SW480 (cell line): ENCODE measurements around the gene NUDT2.

ENCODE experiments used
- DNase-seq: peaks from one replicate; pipeline ENCODE4 v3.0.0-alpha.2; 2016; ENCODE audit warnings: low spot score

Gene NUDT2

DNA sequence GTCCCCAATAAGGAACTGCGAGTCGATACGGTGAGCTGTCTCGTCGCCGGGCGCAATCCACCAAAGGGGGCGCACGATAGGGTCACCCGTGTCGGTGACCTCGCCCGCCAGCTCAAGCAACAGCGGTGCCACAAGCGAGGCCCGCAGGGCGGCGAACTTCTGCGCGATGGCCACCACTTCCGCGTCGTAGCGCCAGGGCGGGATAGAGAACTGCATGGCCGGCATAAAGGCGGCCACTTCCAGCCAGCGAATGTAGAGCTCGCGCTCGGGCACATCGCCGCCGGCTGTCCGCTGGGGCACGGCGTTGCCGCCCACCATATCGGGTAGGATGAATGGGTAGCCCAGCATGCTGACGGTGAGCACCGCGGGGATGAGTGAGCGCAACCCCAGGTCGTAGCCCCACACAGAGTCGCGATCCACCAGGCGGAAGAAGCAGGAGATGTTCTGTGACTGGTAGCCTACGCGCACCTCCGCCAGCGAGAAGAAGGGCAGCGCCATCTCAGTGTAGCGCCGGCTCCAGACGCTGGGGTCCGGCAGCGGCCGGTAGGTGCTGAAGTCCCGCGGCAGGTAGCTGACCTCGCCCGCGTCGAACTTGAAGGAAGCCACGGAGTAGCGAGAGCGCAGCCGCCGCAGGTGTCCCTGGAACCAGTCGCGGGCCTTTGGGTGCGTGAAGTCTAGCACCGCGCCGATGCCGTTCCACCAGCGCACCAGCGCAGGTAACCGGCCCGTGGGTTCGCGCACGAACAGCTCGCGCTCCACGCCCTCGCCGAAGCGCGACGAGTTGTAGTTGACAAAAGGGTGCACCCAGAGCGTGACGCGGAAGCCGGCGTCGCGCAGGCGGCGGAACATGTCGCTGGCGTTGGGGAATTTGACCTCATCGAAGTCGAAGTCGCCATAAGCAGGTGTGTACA lies 41.9 kb downstream of the NUDT2 start:
- DNase-seq, result no peak

DNA sequence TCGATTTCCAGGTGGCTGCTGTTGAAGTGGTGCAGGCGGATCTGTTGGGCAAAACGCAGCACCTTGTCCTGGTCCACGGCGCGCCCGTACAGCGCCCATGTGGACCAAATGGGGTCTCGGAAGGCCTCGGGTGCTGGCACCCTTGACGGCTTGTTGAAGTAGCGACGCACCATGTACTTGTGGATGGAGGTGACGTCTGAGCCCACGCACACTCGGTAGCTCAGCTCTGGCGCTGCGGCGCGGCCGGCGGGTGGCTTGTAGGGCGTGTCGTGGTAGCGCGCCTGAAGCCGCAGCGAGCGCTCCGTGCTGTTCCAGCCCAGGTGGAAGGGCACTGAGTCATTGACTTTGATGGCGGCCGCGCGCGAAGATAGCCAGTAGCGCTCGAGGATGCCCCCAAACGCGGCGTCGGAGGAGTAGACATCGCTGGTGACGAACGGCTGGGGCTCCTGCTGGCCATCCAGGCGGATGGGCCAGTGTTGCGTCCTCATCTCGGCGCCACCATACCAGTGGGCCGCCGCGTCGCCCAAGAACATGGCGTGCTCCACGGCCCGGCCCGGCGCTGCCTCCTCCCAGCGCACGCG lies 42.6 kb downstream of the NUDT2 start:
- no peak for DNase-seq

DNA sequence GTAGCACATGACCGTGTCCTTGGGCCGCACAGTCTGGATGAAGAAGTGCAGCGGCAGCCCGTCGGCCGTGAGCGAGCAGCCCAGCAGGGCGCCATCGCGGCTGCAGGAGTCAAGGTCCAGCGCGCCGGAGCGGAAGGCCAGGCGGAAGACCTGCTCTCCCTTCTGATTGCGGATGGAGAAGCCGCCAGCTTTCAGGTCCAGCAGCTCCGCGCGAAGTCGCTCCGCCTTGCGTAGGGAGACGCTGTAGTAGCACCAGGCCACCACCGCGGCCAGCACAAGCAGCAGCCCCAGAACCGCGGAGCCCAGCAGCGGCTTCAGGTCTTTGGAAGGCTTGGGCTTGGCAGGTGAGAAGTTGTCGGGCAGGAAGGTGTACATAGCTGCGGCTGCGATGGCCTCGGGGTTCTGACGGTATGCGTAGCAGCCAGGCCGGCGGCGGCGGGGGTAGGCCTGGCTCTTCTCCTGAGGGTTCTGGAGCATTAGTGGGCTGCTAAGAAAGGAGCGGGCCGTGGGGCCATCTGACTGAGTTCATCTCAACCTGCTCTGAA lies 43.2 kb downstream of the NUDT2 start:
- DNase-seq, result no peak

DNA sequence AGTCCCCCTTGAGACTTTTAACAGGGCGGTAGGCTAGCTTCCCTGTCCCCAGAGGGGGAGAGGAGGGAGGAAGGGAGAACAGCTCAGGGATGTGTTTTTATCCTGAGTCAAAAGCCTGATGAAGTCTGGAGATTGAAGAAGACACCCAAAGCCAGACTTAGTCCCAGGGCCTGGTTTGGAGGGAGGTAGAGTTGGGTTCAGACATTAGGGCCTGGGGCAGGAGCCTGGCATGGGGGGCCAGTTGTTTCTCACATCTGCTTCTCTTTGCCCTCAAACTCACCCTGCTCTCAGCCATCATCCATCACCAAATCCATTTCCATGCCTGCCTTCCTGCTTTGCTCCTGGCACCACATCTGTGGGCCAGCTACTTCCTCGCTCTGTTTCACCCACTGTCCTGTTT lies 44.4 kb downstream of the NUDT2 start:
- DNase-seq, result no peak

DNA sequence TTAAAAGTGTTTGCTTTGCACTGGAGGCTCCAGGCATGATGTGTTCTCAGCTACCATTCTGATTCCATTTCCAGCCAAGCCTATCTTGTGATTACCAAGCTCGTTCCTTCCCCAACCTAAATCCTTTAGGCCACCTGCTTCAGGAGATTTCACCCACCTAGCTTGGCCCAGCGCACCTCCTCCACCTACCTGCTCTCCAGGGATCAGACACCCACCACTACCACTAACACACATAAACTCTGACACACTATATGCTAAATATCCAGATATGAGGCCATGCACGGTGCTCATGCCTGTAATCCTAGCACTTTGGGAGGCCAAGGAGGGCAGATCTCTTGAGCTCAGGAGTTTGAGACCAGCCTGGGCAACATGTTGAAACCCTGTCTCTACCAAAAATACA lies 45.0 kb downstream of the NUDT2 start:
- DNase-seq, result no peak

DNA sequence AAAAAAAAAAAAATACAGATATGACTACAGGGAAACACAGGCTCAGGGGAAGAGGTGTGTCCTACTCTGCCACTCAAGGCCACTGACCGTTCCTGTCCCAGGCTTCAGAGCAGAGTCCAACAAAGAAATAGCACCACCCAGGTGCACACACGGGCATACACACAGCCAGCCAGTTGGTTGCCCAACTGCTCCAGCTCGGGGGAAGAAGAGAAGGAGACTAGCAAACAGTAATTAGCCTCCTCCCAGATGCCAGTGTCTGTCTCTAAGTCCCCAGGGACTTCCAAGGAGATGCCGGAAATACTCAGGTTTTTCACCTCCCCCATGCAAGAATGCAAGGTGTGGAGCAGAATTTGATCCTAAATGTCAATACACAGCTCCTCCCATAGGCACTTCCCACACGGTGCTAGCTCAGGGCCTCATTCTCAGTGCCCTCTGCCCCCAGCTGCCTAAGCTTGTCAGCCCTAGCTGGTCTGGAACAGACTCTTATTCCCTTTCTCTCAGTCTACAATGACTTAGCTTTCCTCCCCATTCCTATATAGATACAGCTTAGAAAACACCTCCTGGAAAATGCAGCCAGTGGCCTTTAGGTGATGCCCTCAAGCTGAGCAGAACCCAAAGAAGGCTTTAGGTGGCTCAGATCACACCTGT lies 45.7 kb downstream of the NUDT2 start:
- peak; percentile 36 for DNase-seq

- peak; percentile 81 for DNase-seq
Measured at GRCh38 chr9:34375901-34376595, 46.7 kb downstream of the NUDT2 start.

- DNase-seq, result peak; percentile 98
Measured at GRCh38 chr9:34376596-34377403, 47.4 kb downstream of the NUDT2 start, which contains the start of gene MYORG. Gene MYORG (minus strand): TSS chr9:34376898. CDS start chr9:34372943, 3,955 bp downstream.

- no peak for DNase-seq
Measured at GRCh38 chr9:34377404-34377746, 48.0 kb downstream of the NUDT2 start.

DNA sequence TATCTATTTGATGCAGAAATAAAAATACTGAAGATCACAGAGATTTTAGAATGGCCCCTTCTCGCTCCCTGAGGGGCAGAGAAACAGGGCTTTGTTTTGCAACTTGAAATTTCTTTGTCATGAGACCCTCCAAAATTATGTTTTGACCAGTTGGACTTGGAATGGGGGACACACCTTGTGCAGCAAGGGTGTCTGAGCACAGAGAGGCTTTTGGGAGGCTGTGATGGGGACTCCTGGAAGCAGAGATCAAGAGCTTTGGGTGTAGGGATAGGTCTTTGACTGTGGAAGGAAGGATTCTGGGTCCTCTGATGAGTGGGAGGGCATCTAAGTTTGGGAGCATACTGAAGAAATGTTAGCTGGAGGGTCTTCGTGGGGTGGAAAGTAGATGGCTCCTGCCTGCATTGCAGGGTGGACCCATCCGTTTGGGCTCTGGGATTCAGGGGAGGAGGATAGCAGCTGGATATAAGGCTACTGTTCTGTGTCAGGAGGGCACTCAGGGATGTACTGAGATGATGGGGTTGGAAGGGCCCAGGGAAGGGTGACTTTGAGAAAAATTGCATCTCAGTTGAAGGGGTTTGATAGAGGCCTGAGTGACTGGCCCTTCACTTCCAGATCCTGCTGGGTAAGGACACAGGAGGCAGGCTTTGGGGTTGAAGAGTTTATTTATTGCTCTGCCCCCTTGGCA lies 49.1 kb downstream of the NUDT2 start:
- DNase-seq, result no peak

DNA sequence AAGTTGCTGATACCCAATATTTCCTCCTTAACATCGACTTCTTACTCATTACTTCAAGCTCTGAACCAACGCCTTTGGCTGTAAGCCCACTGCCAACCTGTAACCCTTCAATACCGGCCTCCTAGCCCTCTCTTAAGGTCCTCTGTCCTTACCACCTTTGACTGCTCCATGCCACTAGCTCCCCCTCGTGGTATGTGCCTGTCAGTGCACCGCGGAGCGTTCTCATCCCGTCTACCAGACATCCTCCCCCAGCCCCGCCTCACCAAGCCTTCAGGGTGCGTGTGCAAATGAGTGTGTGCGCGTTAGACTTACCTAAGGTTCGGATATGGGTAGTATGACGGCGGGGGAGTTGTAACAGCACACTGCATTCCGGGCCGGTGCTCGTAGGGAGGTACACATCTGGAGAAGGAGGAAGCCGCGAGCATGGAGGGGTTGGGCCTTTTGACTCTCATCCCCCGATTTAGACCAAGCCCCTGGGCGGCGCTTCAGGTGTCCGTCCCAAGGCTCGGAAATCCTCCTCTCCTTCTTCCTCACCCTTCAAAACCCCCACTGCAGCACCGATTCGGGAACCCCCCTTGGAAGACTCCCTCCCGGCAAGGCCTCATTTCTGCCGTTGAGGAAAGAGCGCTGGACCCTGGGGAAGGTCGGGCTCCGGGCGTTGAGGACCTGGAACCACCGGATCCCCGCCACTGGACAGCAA lies 50.1 kb downstream of the NUDT2 start:
- DNase-seq, result peak; percentile 83

GRCh38 chr9:34380034-34380510 lies 50.7 kb downstream of the NUDT2 start:
- DNase-seq, result no peak

DNA sequence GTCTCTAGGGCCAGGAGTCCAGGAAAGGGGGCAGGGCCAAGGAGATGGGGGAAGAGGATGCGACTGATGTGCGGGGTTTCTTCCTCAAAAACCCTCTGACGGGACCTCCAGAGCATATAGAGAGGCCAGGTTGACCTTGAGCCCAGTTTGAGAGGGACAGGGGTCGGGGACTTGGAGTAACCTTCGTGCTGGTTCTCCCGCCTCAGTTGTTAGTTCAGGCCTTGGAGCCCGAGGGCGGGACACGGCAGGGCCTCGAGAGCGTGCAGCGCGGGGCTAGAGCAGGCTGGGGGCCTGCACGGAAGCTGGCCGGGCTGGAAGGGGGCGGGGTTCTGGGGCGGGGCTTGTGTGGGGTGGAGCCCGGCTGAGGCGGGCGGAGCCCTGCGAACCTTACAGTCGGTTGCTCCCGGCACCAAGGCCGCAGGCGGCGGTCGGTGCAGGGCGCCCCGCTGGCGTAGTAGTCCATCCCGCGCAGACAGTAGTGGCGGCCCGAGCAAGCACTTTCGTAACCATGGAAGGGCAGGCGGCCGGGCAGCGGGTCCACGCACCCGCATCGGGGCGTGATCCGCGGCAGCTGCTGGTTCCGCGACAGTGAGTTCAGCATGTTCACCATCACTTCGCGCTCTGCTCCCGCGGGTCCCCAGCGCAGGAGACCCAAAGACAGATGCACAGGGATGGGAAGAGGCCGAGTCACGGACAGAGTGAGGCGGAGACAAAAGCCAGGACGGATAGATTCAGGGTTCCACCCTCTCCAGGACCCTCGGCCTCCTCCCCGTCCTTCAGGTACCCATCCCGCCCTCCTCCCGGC lies 51.3 kb downstream of the NUDT2 start:
- DNase-seq, result peak; percentile 62

- DNase-seq, result no peak
Measured at GRCh38 chr9:34381323-34381722, 52.0 kb downstream of the NUDT2 start.

DNA sequence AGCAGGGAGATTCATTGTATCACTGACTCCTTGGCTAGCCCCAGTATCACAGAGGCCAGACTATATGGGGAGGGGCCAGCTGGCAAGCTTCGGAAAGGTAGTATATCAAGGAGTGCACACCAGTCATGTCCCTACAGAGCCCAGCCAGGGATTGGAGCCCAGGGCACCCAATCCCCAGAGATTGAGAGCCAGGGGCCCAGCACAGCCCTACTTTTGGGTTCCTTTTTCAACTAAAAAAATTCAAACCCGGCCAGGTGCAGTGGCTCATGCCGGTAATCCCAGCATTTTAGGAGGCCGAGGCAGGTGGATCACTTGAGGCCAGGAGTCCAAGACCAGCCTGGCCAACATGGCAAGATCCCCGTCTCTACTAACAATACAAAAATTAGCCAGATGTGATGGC lies 52.7 kb downstream of the NUDT2 start:
- DNase-seq, result no peak

- no peak for DNase-seq
Measured at GRCh38 chr9:34382879-34383278, 53.5 kb downstream of the NUDT2 start.

GRCh38 chr9:34383904-34384303 lies 54.5 kb downstream of the NUDT2 start:
- no peak for DNase-seq

DNA sequence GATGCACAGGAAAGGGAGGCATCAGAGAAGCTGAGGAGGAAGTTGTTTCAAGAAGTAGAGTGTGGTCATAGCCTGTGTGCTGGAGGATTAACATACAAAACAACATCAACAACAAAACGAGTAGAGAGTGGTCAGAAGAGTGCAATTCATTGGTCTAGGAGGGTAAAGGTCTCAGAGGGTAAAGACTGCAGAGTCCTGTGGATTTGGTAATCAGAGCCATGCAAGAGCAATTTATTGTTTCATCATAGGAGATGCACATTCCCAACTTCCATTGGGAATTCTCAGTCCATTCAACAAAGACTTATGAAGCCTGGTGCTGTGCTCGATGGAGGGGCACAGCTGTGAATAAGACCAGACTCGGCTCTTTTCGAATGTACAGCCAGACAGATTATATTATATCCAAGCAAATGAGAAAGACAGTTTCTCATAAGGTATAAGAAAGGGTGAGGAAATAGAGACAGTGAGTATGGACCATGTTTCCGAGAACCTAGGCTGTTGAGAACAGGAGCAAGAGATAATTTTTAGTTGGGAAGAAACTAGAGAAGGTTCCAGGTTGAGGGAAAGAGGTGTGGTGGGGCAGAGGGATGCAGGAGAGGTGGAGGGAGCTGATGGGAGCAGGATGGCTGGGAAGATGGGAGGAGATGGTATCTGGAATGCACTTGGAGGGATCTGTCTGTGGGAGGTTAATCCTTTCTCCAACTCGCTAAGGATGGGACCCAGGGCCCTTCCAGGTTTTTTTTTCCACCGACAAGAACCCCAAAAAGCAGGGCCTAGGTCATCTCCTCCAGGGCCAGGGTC lies 55.2 kb downstream of the NUDT2 start:
- peak; percentile 30 for DNase-seq
